Tibial artery (tissue), 4 donors: ENCODE results near the gene IMPG2.
"Not testable (repeated sequence)": the region's sequence is repeated elsewhere in the genome, so short reads cannot be mapped to it uniquely, and the experiment has no call there.

ENCODE experiments used
- DNase-seq, 2 donors: peaks; one replicate each; pipeline ENCODE4 v3.0.0-alpha.2; 2019
- H3K27ac ChIP-seq, 2 donors: fragments of 200-600 bp; sonication (generic) in 1 of 2; 1 replicate in 1 of 2; 2 replicates in 1 of 2; pipeline ENCODE4 v1.5.1; 2018 to 2019; ENCODE audit warnings: mild to moderate bottlenecking in 1 of 2
- H3K27me3 ChIP-seq, 2 donors: fragments of 200-600 bp; sonication (generic) in 1 of 2; one replicate each; pipeline versions ENCODE4 v1.5.1 to v1.6.0; 2016 to 2019
- H3K36me3 ChIP-seq, 3 donors: fragments of 200-600 bp; sonication (generic) in 2 of 3; one replicate each; pipeline ENCODE4 v1.5.1; 2016 to 2019; ENCODE audit warnings: mild to moderate bottlenecking in 2 of 3
- H3K4me1 ChIP-seq, 4 donors: fragments of 200-600 bp; sonication (generic) in 2 of 4; 1 replicate in 3 of 4; 2 replicates in 1 of 4; pipeline ENCODE4 v1.5.1; 2016 to 2019
- H3K4me3 ChIP-seq, 2 donors: fragments of 200-600 bp; sonication (generic) in 1 of 2; 1 replicate in 1 of 2; 2 replicates in 1 of 2; pipeline ENCODE4 v1.5.1; 2018 to 2019; ENCODE audit warnings: mild to moderate bottlenecking in 2 of 2
- H3K9me3 ChIP-seq, 3 donors: fragments of 200-600 bp; sonication (generic) in 1 of 3; one replicate each; pipeline ENCODE4 v1.5.1; 2016 to 2019
- CTCF ChIP-seq, 2 experiments: fragments of 200-600 bp in 1 of 2; fragments of 450-650 bp in 1 of 2; IDR thresholded peaks; one replicate each; pipeline ENCODE4 v1.5.1; 2017 to 2019; ENCODE audit warnings: antibody characterized with exemption in 2 of 2, mild to moderate bottlenecking in 1 of 2, moderate library complexity in 1 of 2
- intact Hi-C: fragments of 100-400 bp; cut with DNase I; formaldehyde crosslinking; loops from one replicate; pipeline ENCODE4 v1.15.0; 2023; ENCODE audit warnings: low total_unique reads

Gene IMPG2

GRCh38 chr3:101310978-101311375 is 9.4 kb downstream of the IMPG2 start:
- peaks cover 0 to 10% (median 7%) of the 10 kb centered on the region in 3 donors for H3K9me3 ChIP-seq
- H3K4me3 ChIP-seq: peak overlapping the region; percentile 3 to 14
- H3K27ac ChIP-seq: peak overlapping the region; percentile 64 to 74
- no peaks in the 10 kb centered on the region for H3K27me3 ChIP-seq
- H3K36me3 ChIP-seq: no peaks in the 10 kb centered on the region
- DNase-seq: no peak
- intact Hi-C loops: no loop called here
- peaks cover 0 to 32% (median 2%) of the 10 kb centered on the region in 4 donors for H3K4me1 ChIP-seq
- TF ChIP-seq CTCF (IDR thresholded peaks at IDR 0.05): no peak

GRCh38 chr3:101308147-101308772 is 12.1 kb downstream of the IMPG2 start:
- intact Hi-C loops, H3K27me3 ChIP-seq, DNase-seq, H3K36me3 ChIP-seq, H3K4me3 ChIP-seq, H3K9me3 ChIP-seq, H3K27ac ChIP-seq: not testable (repeated sequence)
- H3K4me1 ChIP-seq: peaks cover 0 to 32% (median 2%) of the 10 kb centered on the region in 4 donors

GRCh38 chr3:101303836-101304235 is 16.5 kb downstream of the IMPG2 start:
- peaks cover 0 to 10% (median 7%) of the 10 kb centered on the region in 3 donors for H3K9me3 ChIP-seq
- DNase-seq: no peak
- no peaks in the 10 kb centered on the region for H3K36me3 ChIP-seq
- no peak overlapping the region for H3K4me3 ChIP-seq
- no peaks in the 10 kb centered on the region for H3K27me3 ChIP-seq
- H3K4me1 ChIP-seq: no peaks in the 10 kb centered on the region
- TF ChIP-seq CTCF (IDR thresholded peaks at IDR 0.05): no peak
- intact Hi-C loops: no loop called here
- no peak overlapping the region for H3K27ac ChIP-seq

GRCh38 chr3:101303089-101303731 is 17.2 kb downstream of the IMPG2 start:
- Histone ChIP-seq H3K9me3 (peaks cover 0 to 8% (median 5%) of the 10 kb centered on the region in 3 donors), H3K36me3 (no peaks in the 10 kb centered on the region), H3K27me3 (no peaks in the 10 kb centered on the region), H3K27ac (no peak overlapping the region), H3K4me3 (no peak overlapping the region), H3K4me1 (no peaks in the 10 kb centered on the region)
- DNase-seq: no peak
- intact Hi-C loops: no loop called here
- TF ChIP-seq CTCF (IDR thresholded peaks at IDR 0.05): no peak

- Histone ChIP-seq H3K27me3 (no peaks in the 10 kb centered on the region), H3K4me1 (no peaks in the 10 kb centered on the region), H3K36me3 (no peaks in the 10 kb centered on the region), H3K27ac (no peak overlapping the region), H3K9me3 (peaks cover 0 to 3% (median 0%) of the 10 kb centered on the region in 3 donors), H3K4me3 (no peak overlapping the region)
- no peak for TF ChIP-seq CTCF (IDR thresholded peaks at IDR 0.05)
- DNase-seq: no peak
- intact Hi-C loops: no loop called here
These were observed 20.3 kb downstream of the IMPG2 start for GRCh38 chr3:101300073-101300472.

- Histone ChIP-seq H3K4me1 (peaks cover 0 to 3% (median 0%) of the 10 kb centered on the region in 4 donors), H3K27ac (no peak overlapping the region), H3K27me3 (no peaks in the 10 kb centered on the region), H3K9me3 (no peaks in the 10 kb centered on the region), H3K36me3 (no peaks in the 10 kb centered on the region), H3K4me3 (no peak overlapping the region)
- intact Hi-C loops: no loop called here
- TF ChIP-seq CTCF (IDR thresholded peaks at IDR 0.05): no peak
- no peak for DNase-seq
These were observed 28.3 kb downstream of the IMPG2 start for GRCh38 chr3:101292027-101292426.
